Ascending aorta (tissue), 2 donors: ENCODE results near the gene GPNMB. TPM values are rescaled to one million over a fixed set of nuclear protein-coding genes. Genes with fewer than 3 reads are reported as not detected.

Experiments
- DNase-seq, 2 donors: peaks; one replicate each; pipeline ENCODE4 v3.0.0-alpha.2; 2019; ENCODE audit warnings: low spot score in 2 of 2
- H3K27ac ChIP-seq, 2 donors: fragments of 200-600 bp; sonication (generic); one replicate each; pipeline ENCODE4 v1.5.1; 2016 to 2017; ENCODE audit warnings: mild to moderate bottlenecking in 1 of 2
- H3K27me3 ChIP-seq: fragments of 200-600 bp; sonication (generic); one replicate; pipeline ENCODE4 v1.5.1; 2017
- H3K36me3 ChIP-seq, 2 donors: fragments of 200-600 bp; sonication (generic); one replicate each; pipeline ENCODE4 v1.5.1; 2016
- H3K4me1 ChIP-seq, 2 donors: fragments of 200-600 bp; sonication (generic); one replicate each; pipeline ENCODE4 v1.5.1; 2016 to 2017; ENCODE audit warnings: mild to moderate bottlenecking in 1 of 2
- H3K4me3 ChIP-seq, 2 donors: fragments of 200-600 bp; sonication (generic); one replicate each; pipeline ENCODE4 v1.5.1; 2016 to 2017; ENCODE audit warnings: mild to moderate bottlenecking in 1 of 2
- H3K9me3 ChIP-seq, 2 donors: fragments of 200-600 bp; sonication (generic); one replicate each; pipeline ENCODE4 v1.5.1; 2016
- CTCF ChIP-seq, 3 experiments: fragments of 200-600 bp in 2 of 3; fragments of 450-650 bp in 1 of 3; sonication (generic) in 2 of 3; IDR thresholded peaks; one replicate each; pipeline ENCODE4 v1.5.1; 2016 to 2019; ENCODE audit warnings: antibody characterized with exemption in 3 of 3, mild to moderate bottlenecking in 1 of 3, moderate library complexity in 1 of 3
- intact Hi-C: fragments of 100-400 bp; cut with DNase I; formaldehyde crosslinking; loops from one replicate; pipeline ENCODE4 v1.15.1; 2023
- total RNA-seq: library from RNA; depleted of rRNA; stranded (reverse); fragments of >200 nt; gene quantifications from one replicate; pipeline ENCODE4 v1.1.0, GENCODE V29; 2016

The GPNMB gene
- total RNA-seq, 1 donor from 2014 or later, result 46.4 TPM

DNA sequence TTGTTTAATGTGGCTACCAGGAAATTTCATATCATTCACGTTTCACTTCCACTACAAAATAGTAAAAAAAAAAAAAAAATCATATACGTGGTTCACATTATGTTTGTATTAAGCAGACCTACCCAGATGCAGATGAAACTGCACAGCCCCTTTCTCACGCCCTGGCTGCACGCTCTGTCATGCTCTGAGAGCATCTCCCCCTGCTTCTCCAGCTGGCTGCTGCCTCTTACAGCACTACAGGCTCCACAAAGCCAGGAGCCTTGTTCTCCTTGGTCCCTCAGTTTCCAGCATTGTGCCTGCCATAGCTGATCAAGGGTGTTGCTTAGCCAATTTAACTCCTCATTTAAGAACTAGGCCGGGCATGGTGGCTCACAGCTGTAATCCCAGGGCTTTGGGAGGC lies 6.9 kb upstream of the GPNMB start:
- no peak for DNase-seq
- H3K4me3 ChIP-seq, result no peak overlapping the region
- no peaks in the 10 kb centered on the region for H3K9me3 ChIP-seq
- H3K4me1 ChIP-seq, result peaks cover 0 to 9% of the 10 kb centered on the region in 2 donors
- no peaks in the 10 kb centered on the region for H3K36me3 ChIP-seq
- TF ChIP-seq CTCF (IDR thresholded peaks at IDR 0.05), result no peak
- H3K27ac ChIP-seq, result no peak overlapping the region
- intact Hi-C loops, result loop anchor here (10.0 kb wide), 1 partner anchor 385 kb away; no protein-coding TSS in a partner anchor
- no peaks in the 10 kb centered on the region for H3K27me3 ChIP-seq

DNA sequence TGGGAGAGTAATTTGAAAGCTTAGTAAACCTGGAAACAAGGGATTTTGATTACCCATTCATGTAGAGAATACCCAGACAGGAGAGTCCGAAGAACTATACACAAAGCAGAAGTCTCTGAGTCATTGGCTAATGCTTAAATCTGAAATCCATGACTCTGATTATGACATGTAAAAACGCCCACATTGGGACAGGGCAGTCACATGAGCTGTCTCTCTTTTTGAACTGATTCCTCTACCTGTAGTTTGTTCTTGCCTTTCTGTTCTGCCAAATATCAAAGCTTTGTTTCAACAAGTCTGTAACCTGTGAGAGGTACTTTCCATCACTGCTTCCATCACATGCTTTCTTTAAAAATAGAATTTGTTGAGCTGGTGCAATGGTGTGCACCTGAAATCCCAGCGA lies 4.3 kb upstream of the GPNMB start:
- no peak for DNase-seq
- no peaks in the 10 kb centered on the region for H3K9me3 ChIP-seq
- no peak overlapping the region for H3K4me3 ChIP-seq
- intact Hi-C loops, result loop anchor here (10.0 kb wide), 1 partner anchor 388 kb away; no protein-coding TSS in a partner anchor
- H3K27me3 ChIP-seq, result no peaks in the 10 kb centered on the region
- no peaks in the 10 kb centered on the region for H3K36me3 ChIP-seq
- H3K4me1 ChIP-seq, result peaks cover 0 to 12% of the 10 kb centered on the region in 2 donors
- TF ChIP-seq CTCF (IDR thresholded peaks at IDR 0.05), result no peak
- peak overlapping the region; percentile 54 to 65 for H3K27ac ChIP-seq

- intact Hi-C loops, result loop anchor here (10.0 kb wide), 1 partner anchor 388 kb away; no protein-coding TSS in a partner anchor
- Histone ChIP-seq H3K36me3 (no peaks in the 10 kb centered on the region), H3K4me3 (no peak overlapping the region), H3K9me3 (no peaks in the 10 kb centered on the region), H3K27ac (peak overlapping the region; percentile 54 to 65), H3K27me3 (no peaks in the 10 kb centered on the region), H3K4me1 (peaks cover 0 to 12% of the 10 kb centered on the region in 2 donors)
- no peak for TF ChIP-seq CTCF (IDR thresholded peaks at IDR 0.05)
- no peak for DNase-seq
These were observed 3.6 kb upstream of the GPNMB start for GRCh38 chr7:23242935-23243334.

DNA sequence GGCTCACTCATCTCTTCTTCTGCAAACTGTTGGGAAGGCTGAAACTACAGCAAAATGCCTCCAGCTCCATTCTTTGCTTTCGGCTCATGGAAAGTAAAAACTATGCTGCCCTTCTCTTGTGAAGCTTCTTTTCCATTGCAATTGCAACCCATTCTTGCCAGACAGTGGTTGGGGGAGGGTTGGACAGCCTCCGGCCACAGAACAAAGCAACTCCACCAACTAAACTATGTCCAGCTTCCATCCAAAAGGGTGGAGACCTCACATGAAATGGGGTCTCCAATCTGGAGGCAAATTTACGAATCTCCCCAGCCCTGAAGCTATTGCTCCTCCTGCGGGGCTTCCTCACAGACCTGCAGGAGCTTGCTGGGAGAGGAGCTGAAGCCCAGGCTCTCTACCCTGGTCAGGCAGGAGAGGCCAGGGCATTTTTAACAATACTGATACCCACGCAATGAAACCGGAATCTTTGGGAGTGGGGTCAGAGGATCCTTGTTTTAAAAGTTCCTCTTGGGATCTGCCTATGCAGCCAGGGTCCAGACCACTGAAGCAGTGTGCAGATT lies 549 bp downstream of the GPNMB start:
- no peaks in the 10 kb centered on the region for H3K27me3 ChIP-seq
- no peak for DNase-seq
- TF ChIP-seq CTCF (IDR thresholded peaks at IDR 0.05), result no peak
- H3K9me3 ChIP-seq, result no peaks in the 10 kb centered on the region
- H3K27ac ChIP-seq, result peak overlapping the region; percentile 90 to 91
- H3K36me3 ChIP-seq, result no peaks in the 10 kb centered on the region
- H3K4me1 ChIP-seq, result peaks cover 0 to 20% of the 10 kb centered on the region in 2 donors
- H3K4me3 ChIP-seq, result peak overlapping the region; percentile 47 to 73
- intact Hi-C loops, result loop anchor here (2.0 to 10.0 kb wide), 3 partner anchors 66 to 392 kb away; partner anchors contain the start of gene KLHL7

GRCh38 chr7:23247603-23248335 lies 1.2 kb downstream of the GPNMB start:
- Histone ChIP-seq H3K36me3 (no peaks in the 10 kb centered on the region), H3K27me3 (no peaks in the 10 kb centered on the region), H3K27ac (peak overlapping the region; percentile 90 to 91), H3K4me1 (peaks cover 0 to 18% of the 10 kb centered on the region in 2 donors), H3K4me3 (peak overlapping the region; percentile 47 to 73), H3K9me3 (no peaks in the 10 kb centered on the region)
- intact Hi-C loops, result loop anchor here (2.0 to 10.0 kb wide), 3 partner anchors 67 to 393 kb away; partner anchors contain the start of gene KLHL7
- peak in 1 of 2 donors; percentile 66 for DNase-seq
- TF ChIP-seq CTCF (IDR thresholded peaks at IDR 0.05), result no peak
